Bronchial epithelial cell (primary cell): ENCODE measurements around the gene ERCC6. TPM values are rescaled to one million over a fixed set of nuclear protein-coding genes. Genes with fewer than 3 reads are reported as not detected.

ENCODE experiments used
- DNase-seq: peaks from one replicate; pipeline ENCODE4 v3.0.0-alpha.2; 2010; ENCODE audit warnings: low read depth
- FAIRE-seq: peaks from 2 replicates; lab custom pipeline; 2011; peaks lifted over from hg19 to GRCh38; lab: Jason Lieb, UNC
- H3K27me3 ChIP-seq: 2 replicates; pipeline ENCODE4 v1.5.1; 2011; ENCODE audit warnings: low read length; ENCODE audit not compliant: control insufficient read depth, insufficient read depth
- H3K36me3 ChIP-seq: 2 replicates; pipeline ENCODE4 v1.5.1; 2011; ENCODE audit warnings: low read length; ENCODE audit not compliant: control insufficient read depth, insufficient read depth
- H3K4me3 ChIP-seq: 2 replicates; pipeline ENCODE4 v1.5.1; 2011; ENCODE audit warnings: mild to moderate bottlenecking, low read depth, low read length, control low read depth
- CTCF ChIP-seq: IDR thresholded peaks from 2 replicates; pipeline ENCODE4 v1.5.1; 2011; ENCODE audit warnings: mild to moderate bottlenecking, moderate library complexity, low read length, control low read depth, inconsistent platforms; ENCODE audit not compliant: insufficient read depth, severe bottlenecking
- total RNA-seq: library from RNA; depleted of rRNA; stranded (reverse); fragments of >200 nt; gene quantifications from 2 replicates; pipeline ENCODE4 v1.2.1, GENCODE V29; 2014

The ERCC6 gene
- total RNA-seq, 1 donor from 2014 or later: 19.2 TPM

GRCh38 chr10:49577182-49577925 lies 38.4 kb upstream of the ERCC6 start:
- no peak for TF ChIP-seq CTCF
- Histone ChIP-seq H3K36me3 (no peaks in the 10 kb centered on the region), H3K4me3 (no peak overlapping the region), H3K27me3 (no peaks in the 10 kb centered on the region)
- DNase-seq (no peak), FAIRE-seq (no peak)

- no peak for DNase-seq
- no peaks in the 10 kb centered on the region for H3K27me3 ChIP-seq
- no peak for TF ChIP-seq CTCF
- no peak overlapping the region for H3K4me3 ChIP-seq
- no peaks in the 10 kb centered on the region for H3K36me3 ChIP-seq
- FAIRE-seq: no peak
Observed at GRCh38 chr10:49575489-49576072, 36.7 kb upstream of the ERCC6 start.

GRCh38 chr10:49572594-49573114 lies 33.7 kb upstream of the ERCC6 start:
- no peak overlapping the region for H3K4me3 ChIP-seq
- FAIRE-seq: no peak
- no peaks in the 10 kb centered on the region for H3K27me3 ChIP-seq
- DNase-seq: no peak
- no peaks in the 10 kb centered on the region for H3K36me3 ChIP-seq
- no peak for TF ChIP-seq CTCF

- H3K27me3 ChIP-seq: no peaks in the 10 kb centered on the region
- H3K36me3 ChIP-seq: no peaks in the 10 kb centered on the region
- no peak for TF ChIP-seq CTCF
- FAIRE-seq (no peak), DNase-seq (peak; percentile 51)
- H3K4me3 ChIP-seq: no peak overlapping the region
Observed at GRCh38 chr10:49571388-49571787, 32.5 kb upstream of the ERCC6 start.

- TF ChIP-seq CTCF: no peak
- Histone ChIP-seq H3K36me3 (no peaks in the 10 kb centered on the region), H3K27me3 (no peaks in the 10 kb centered on the region), H3K4me3 (no peak overlapping the region)
- DNase-seq (peak; percentile 83), FAIRE-seq (no peak)
Observed at GRCh38 chr10:49569031-49569631, 30.2 kb upstream of the ERCC6 start.
